Endothelial cell of umbilical vein (primary cell): ENCODE data around the gene LITAFD. TPM values are rescaled to one million over a fixed set of nuclear protein-coding genes. Genes with fewer than 3 reads are reported as not detected.

Experiments
- BruUV-seq: library from RNA; stranded (reverse); fragments of 400-500 nt; replicated peaks from 2 replicates; lab custom pipeline; 2021; lab: Mats Ljungman, UMichigan
- CTCF ChIA-PET: fragments of 300-600, 350-600 bp; sonication (Branson Sonifier 250); formaldehyde crosslinking; loops from one replicate; lab custom pipeline; 2021; ENCODE audit warnings: antibody characterized with exemption, inconsistent platforms; lab: Charles Lee
- POLR2A ChIA-PET: fragments of 300-600, 350-600 bp; sonication (Branson Sonifier 250); formaldehyde crosslinking; loops from one replicate; lab custom pipeline; 2021; ENCODE audit warnings: antibody characterized with exemption, inconsistent platforms; lab: Charles Lee
- DNase-seq: peaks from one replicate; pipeline ENCODE4 v3.0.0-alpha.2; 2011; ENCODE audit warnings: low read depth, low spot score
- FAIRE-seq: peaks from 2 replicates; lab custom pipeline; 2011; peaks lifted over from hg19 to GRCh38; lab: Jason Lieb, UNC
- H2AFZ ChIP-seq: 2 replicates; pipeline ENCODE4 v1.6.0; 2012; ENCODE audit warnings: low read depth, low read length, control low read depth, inconsistent platforms
- H3K27ac ChIP-seq: 2 replicates; pipeline ENCODE4 v1.5.1; 2011; ENCODE audit warnings: low read depth, mild to moderate bottlenecking, control low read depth, low read length, moderate library complexity; ENCODE audit not compliant: insufficient read depth
- H3K27me3 ChIP-seq, 2 experiments: 2 replicates each; pipeline versions ENCODE4 v1.6.0 to v1.6.1; 2011; ENCODE audit warnings: low read length in 2 of 2, mixed read lengths in 1 of 2; ENCODE audit not compliant: control insufficient read depth in 2 of 2, insufficient read depth in 2 of 2
- H3K36me3 ChIP-seq, 2 experiments: 2 replicates in 1 of 2; 3 replicates in 1 of 2; pipeline ENCODE4 v1.5.1; 2011; ENCODE audit warnings: low read length in 2 of 2, mild to moderate bottlenecking in 1 of 2, moderate library complexity in 1 of 2; ENCODE audit not compliant: control insufficient read depth in 2 of 2, insufficient read depth in 2 of 2; ENCODE audit errors: extremely low read depth in 1 of 2
- H3K4me1 ChIP-seq: 3 replicates; pipeline ENCODE4 v1.5.1; 2011; ENCODE audit warnings: mild to moderate bottlenecking, low read length; ENCODE audit not compliant: control insufficient read depth, insufficient read depth; ENCODE audit errors: extremely low read depth
- H3K4me2 ChIP-seq: 2 replicates; pipeline ENCODE4 v1.6.1; 2011; ENCODE audit warnings: low read length, control low read depth, mixed read lengths; ENCODE audit not compliant: insufficient read depth
- H3K4me3 ChIP-seq, 3 experiments: fragments of 200-600 bp in 1 of 3; sonication (generic), shearing (Covaris generic) in 1 of 3; replicated peaks in 1 of 3; 2 replicates each; pipeline ENCODE4 v1.5.1; 2011 to 2016; ENCODE audit warnings: control low read depth in 3 of 3, low read length in 3 of 3, mild to moderate bottlenecking in 2 of 3, inconsistent platforms in 1 of 3, low read depth in 1 of 3, moderate library complexity in 1 of 3; ENCODE audit not compliant: insufficient read depth in 1 of 3
- H3K79me2 ChIP-seq: 2 replicates; pipeline ENCODE4 v1.6.0; 2012; ENCODE audit warnings: low read length, inconsistent platforms; ENCODE audit not compliant: control insufficient read depth, insufficient read depth
- H3K9ac ChIP-seq: replicated peaks from 2 replicates; pipeline ENCODE3; 2011; ENCODE audit warnings: low read length, control low read depth; ENCODE audit not compliant: insufficient read depth; ENCODE audit errors: extremely low read depth
- H3K9me1 ChIP-seq: replicated peaks from 3 replicates; pipeline ENCODE4 v1.6.0; 2011; ENCODE audit warnings: mild to moderate bottlenecking, low read length; ENCODE audit not compliant: control insufficient read depth, insufficient read depth; ENCODE audit errors: extremely low read depth
- H3K9me3 ChIP-seq: replicated peaks from 2 replicates; pipeline ENCODE4 v1.5.1; 2012; ENCODE audit warnings: low read length, inconsistent platforms; ENCODE audit not compliant: control insufficient read depth, insufficient read depth
- H4K20me1 ChIP-seq: replicated peaks from 2 replicates; pipeline ENCODE3; 2011; ENCODE audit warnings: mild to moderate bottlenecking, low read length; ENCODE audit not compliant: control insufficient read depth, insufficient read depth; ENCODE audit errors: extremely low read depth
- EZH2 ChIP-seq: IDR thresholded peaks from 2 replicates; pipeline ENCODE4 v1.6.1; 2012; ENCODE audit warnings: borderline replicate concordance, low read depth, mild to moderate bottlenecking, moderate library complexity, low read length, inconsistent platforms; ENCODE audit not compliant: severe bottlenecking
- FOS ChIP-seq: IDR thresholded peaks from 2 replicates; pipeline ENCODE4 v1.6.1; 2011; ENCODE audit warnings: mild to moderate bottlenecking, low read length, moderate library complexity, borderline replicate concordance; ENCODE audit not compliant: insufficient read depth
- JUN ChIP-seq: IDR thresholded peaks from 2 replicates; pipeline ENCODE4 v1.6.1; 2011; ENCODE audit warnings: borderline replicate concordance, low read depth; ENCODE audit not compliant: insufficient read length, insufficient read depth
- MAX ChIP-seq: IDR thresholded peaks from 2 replicates; pipeline ENCODE4 v1.6.1; 2011; ENCODE audit not compliant: insufficient read depth, insufficient read length
- POLR2A ChIP-seq: IDR thresholded peaks from 2 replicates; pipeline ENCODE4 v1.6.1; 2012; ENCODE audit warnings: low read depth, mild to moderate bottlenecking, control low read depth, low read length
- POLR2AphosphoS5 ChIP-seq: IDR thresholded peaks from 2 replicates; pipeline ENCODE4 v1.6.1; 2012; ENCODE audit warnings: low read depth, mild to moderate bottlenecking, control low read depth, low read length, moderate library complexity; ENCODE audit not compliant: insufficient read depth
- dilution Hi-C: fragments of 300-500 bp; cut with MboI; formaldehyde crosslinking; loops from one replicate; pipeline ENCODE4 v1.15.0; 2019; ENCODE audit warnings: low sequenced_read_pairs; ENCODE audit not compliant: extremely low pct_ligation_motif_present
- intact Hi-C: fragments of 100-400 bp; cut with micrococcal nuclease; formaldehyde crosslinking; loops from one replicate; pipeline ENCODE4 v1.10.0; 2022
- polyA plus RNA-seq, 4 experiments: library from polyadenylated mRNA; depleted of rRNA in 3 of 4; stranded (reverse) in 3 of 4; unstranded in 1 of 4; fragments of >200 nt; gene quantifications; 2 replicates each; pipeline versions ENCODE4 v1.2.1 to v1.2.3, GENCODE V29; 2011 to 2012; ENCODE audit warnings: missing spikeins in 1 of 4
- total RNA-seq: library from RNA; stranded (reverse); gene quantifications from 2 replicates; pipeline ENCODE4 v1.2.3, GENCODE V29; 2021

The LITAFD gene
- total and polyA plus RNA-seq, 2 donors (not counting 3 experiments of a cell fraction or from before 2014, with no cell fraction given): not detected

GRCh38 chr16:8848939-8849391, 33.2 kb upstream of the LITAFD start:
- Histone ChIP-seq H3K4me1 (peaks cover 23% of the 10 kb centered on the region), H3K9ac (no peak overlapping the region), H3K27ac (peak overlapping the region; percentile 24), H3K9me1 (no peaks in the 10 kb centered on the region), H3K79me2 (peaks cover 9% of the 10 kb centered on the region), H2AFZ (no peak overlapping the region), H4K20me1 (no peaks in the 10 kb centered on the region), H3K9me3 (no peaks in the 10 kb centered on the region), H3K36me3 (peaks cover 5 to 19% of the 10 kb centered on the region in 2 experiments), H3K27me3 (no peaks in the 10 kb centered on the region), H3K4me2 (no peak overlapping the region), H3K4me3 (no peak overlapping the region)
- ChIA-PET CTCF (interaction anchor here (1.3 to 1.4 kb wide), 2 partner anchors 8 to 20 kb away, joined by 3 read pairs; partner anchors contain the start of gene CARHSP1), POLR2A (interaction anchor here (0.6 to 0.8 kb wide), 2 partner anchors 12 to 20 kb away, joined by 4 to 7 read pairs; partner anchors contain the start of gene CARHSP1)
- FAIRE-seq (no peak), DNase-seq (no peak)
- TF ChIP-seq POLR2AphosphoS5 (no peak), POLR2A (no peak), FOS (peak; percentile 35), MAX (no peak), EZH2 (no peak), JUN (no peak)
- dilution Hi-C loops: no loop called here
- intact Hi-C loops: no loop called here
- no TSS peak for BruUV-seq
